Activated T-cell treated with anti-CD3 and anti-CD28 coated beads, Interleukin-2, amount 50 U/mL, for 72 hours (primary cell): Measurements from ENCODE around the gene SWSAP1. TPM values are rescaled to one million over a fixed set of nuclear protein-coding genes. Genes with fewer than 3 reads are reported as not detected.
"Not testable (repeated sequence)": the region's sequence is repeated elsewhere in the genome, so short reads cannot be mapped to it uniquely, and the experiment has no call there.

ENCODE experiments used
- ATAC-seq, 2 donors: fragments of 150-1000 bp; cut with Tn5 transposase; replicated peaks in 1 of 2; 2 replicates each; pipeline ENCODE4 v1.10.0; 2021; ENCODE audit warnings: moderate library complexity in 2 of 2, mild to moderate bottlenecking in 1 of 2
- DNase-seq, 2 donors: peaks; one replicate each; pipeline ENCODE4 v3.0.0; 2021 to 2022; ENCODE audit warnings: mixed read lengths in 1 of 2
- H3K27ac Mint-ChIP-seq: one replicate; pipeline ENCODE4 v1.8.0; 2022; ENCODE audit warnings: mild to moderate bottlenecking, moderate library complexity, mixed read lengths
- H3K27me3 Mint-ChIP-seq: one replicate; pipeline ENCODE4 v1.8.0; 2022; ENCODE audit warnings: low read depth, mixed read lengths
- H3K36me3 Mint-ChIP-seq, 2 donors: one replicate each; pipeline ENCODE4 v1.8.0; 2022; ENCODE audit warnings: mixed read lengths in 2 of 2, mild to moderate bottlenecking in 1 of 2; ENCODE audit not compliant: insufficient read depth in 2 of 2
- H3K4me1 Mint-ChIP-seq: one replicate; pipeline ENCODE4 v1.8.0; 2022; ENCODE audit warnings: low read depth, mixed read lengths
- H3K4me3 Mint-ChIP-seq, 2 donors: one replicate each; pipeline ENCODE4 v1.8.0; 2022; ENCODE audit warnings: mild to moderate bottlenecking in 2 of 2, mixed read lengths in 2 of 2, moderate library complexity in 2 of 2
- H3K9me3 Mint-ChIP-seq, 2 donors: one replicate each; pipeline ENCODE4 v1.8.0; 2022; ENCODE audit warnings: mixed read lengths in 2 of 2
- total RNA-seq, 2 donors: library from RNA; stranded (reverse); gene quantifications; one replicate each; pipeline ENCODE4 v1.2.3, GENCODE V29; 2022

Gene SWSAP1
- total RNA-seq, 2 donors from 2014 or later, result 1.9 to 2.6 TPM

DNA sequence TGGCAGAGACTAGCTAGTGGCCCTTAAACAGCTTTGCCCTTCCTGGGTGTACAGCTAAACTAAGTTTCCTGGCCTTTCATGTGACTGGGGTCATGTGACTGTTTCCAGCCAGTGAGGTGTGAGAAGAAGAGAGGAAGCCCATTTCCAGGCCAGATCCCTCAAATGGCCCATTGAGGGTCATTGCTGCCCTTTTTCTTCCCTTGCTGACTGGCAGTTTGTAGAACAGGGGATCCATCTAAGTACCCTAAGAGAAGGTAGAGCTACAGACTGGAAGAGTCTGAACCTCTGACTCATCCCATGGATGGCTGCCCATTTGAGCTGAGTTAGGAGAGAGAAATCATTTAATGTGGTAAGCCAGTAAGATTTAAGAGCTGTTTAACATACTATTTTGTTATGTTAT is 2.8 kb downstream of the SWSAP1 start:
- H3K4me3 Mint-ChIP-seq, result peak overlapping the region in 1 of 2 donors; percentile 78
- ATAC-seq, result no peak
- peaks cover 0 to 2% of the 10 kb centered on the region in 2 donors for H3K9me3 Mint-ChIP-seq
- peak; percentile 40 to 42 for DNase-seq
- peaks cover 8 to 10% of the 10 kb centered on the region in 2 donors for H3K36me3 Mint-ChIP-seq
- H3K4me1 Mint-ChIP-seq, result peaks cover 66% of the 10 kb centered on the region
- peak overlapping the region; percentile 82 for H3K27ac Mint-ChIP-seq
- H3K27me3 Mint-ChIP-seq, result no peaks in the 10 kb centered on the region

- Mint-ChIP-seq H3K27ac (no peak overlapping the region), H3K27me3 (no peaks in the 10 kb centered on the region), H3K36me3 (peaks cover 8 to 10% of the 10 kb centered on the region in 2 donors), H3K4me1 (peaks cover 71% of the 10 kb centered on the region), H3K9me3 (peaks cover 0 to 2% of the 10 kb centered on the region in 2 donors), H3K4me3 (peak overlapping the region in 1 of 2 donors; percentile 13)
- DNase-seq (no peak), ATAC-seq (no peak)
Observed at GRCh38 chr19:11377756-11378155, 3.3 kb downstream of the SWSAP1 start.

GRCh38 chr19:11378319-11379189 is 4.1 kb downstream of the SWSAP1 start:
- Mint-ChIP-seq H3K4me3 (peak overlapping the region; percentile 20 to 60), H3K9me3 (peaks cover 0 to 2% of the 10 kb centered on the region in 2 donors), H3K4me1 (peaks cover 70% of the 10 kb centered on the region), H3K27ac (no peak overlapping the region), H3K36me3 (peaks cover 8 to 10% of the 10 kb centered on the region in 2 donors), H3K27me3 (no peaks in the 10 kb centered on the region)
- DNase-seq, result peak; percentile 31 to 35
- no peak for ATAC-seq

DNA sequence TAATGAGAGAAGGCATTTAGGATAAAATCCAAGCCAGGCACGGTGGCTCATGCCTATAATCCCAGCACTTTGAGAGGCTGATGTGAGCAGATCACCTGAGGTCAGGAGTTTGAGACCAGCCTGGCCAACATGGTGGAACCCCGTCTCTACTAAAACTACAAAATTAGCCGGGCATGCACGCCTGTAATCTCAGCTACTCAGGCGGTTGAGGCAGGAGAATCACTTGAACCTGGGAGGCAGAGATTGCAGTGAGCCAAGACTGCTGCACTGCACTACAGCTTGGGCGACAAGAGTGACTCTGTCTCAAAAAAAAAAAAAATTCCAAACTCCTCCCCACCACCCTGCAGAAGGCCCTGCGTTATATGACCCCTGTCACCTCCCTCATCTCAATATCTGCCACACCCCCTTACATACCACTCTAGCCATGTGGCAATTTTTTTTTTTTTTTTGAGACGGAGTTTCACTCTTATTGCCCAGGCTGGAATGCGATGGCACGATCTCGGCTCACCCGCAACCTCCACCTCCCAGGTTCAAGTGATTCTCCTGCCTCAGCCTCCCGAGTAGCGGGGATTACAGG is 4.9 kb downstream of the SWSAP1 start:
- Mint-ChIP-seq H3K36me3 (peaks cover 8 to 10% of the 10 kb centered on the region in 2 donors), H3K4me1 (peaks cover 70% of the 10 kb centered on the region)
- H3K4me3 Mint-ChIP-seq, ATAC-seq, DNase-seq, H3K9me3 Mint-ChIP-seq, H3K27ac Mint-ChIP-seq, H3K27me3 Mint-ChIP-seq: not testable (repeated sequence)

DNA sequence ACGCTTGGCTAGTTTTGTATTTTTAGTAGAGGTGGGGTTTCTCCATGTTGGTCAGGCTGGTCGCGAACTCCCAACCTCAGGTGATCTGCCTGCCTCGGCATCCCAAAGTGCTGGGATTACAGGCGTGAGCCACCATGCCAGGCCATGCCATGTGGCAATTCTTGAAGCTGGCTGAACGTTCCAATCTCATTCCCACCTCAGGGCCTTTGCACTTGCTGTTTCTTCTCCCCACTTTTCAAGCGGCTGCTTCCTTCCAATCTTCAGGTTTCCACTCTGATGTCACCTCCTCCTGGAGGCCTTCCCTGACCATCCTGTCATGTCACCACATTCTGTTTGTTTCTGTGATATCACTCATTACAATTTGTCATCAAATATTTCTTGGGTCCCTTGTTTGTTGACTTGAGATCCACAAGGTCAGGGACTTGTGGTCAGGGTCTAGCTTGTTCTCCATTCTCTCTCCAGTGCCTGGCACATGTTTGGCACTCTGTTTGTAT is 5.4 kb downstream of the SWSAP1 start:
- peaks cover 4% of the 10 kb centered on the region for H3K27me3 Mint-ChIP-seq
- peak overlapping the region; percentile 89 to 95 for H3K4me3 Mint-ChIP-seq
- H3K9me3 Mint-ChIP-seq, result peaks cover 0 to 2% of the 10 kb centered on the region in 2 donors
- no peak for DNase-seq
- H3K36me3 Mint-ChIP-seq, result peaks cover 8 to 10% of the 10 kb centered on the region in 2 donors
- H3K27ac Mint-ChIP-seq, result peak overlapping the region; percentile 83
- peaks cover 70% of the 10 kb centered on the region for H3K4me1 Mint-ChIP-seq
- ATAC-seq, result no peak

DNA sequence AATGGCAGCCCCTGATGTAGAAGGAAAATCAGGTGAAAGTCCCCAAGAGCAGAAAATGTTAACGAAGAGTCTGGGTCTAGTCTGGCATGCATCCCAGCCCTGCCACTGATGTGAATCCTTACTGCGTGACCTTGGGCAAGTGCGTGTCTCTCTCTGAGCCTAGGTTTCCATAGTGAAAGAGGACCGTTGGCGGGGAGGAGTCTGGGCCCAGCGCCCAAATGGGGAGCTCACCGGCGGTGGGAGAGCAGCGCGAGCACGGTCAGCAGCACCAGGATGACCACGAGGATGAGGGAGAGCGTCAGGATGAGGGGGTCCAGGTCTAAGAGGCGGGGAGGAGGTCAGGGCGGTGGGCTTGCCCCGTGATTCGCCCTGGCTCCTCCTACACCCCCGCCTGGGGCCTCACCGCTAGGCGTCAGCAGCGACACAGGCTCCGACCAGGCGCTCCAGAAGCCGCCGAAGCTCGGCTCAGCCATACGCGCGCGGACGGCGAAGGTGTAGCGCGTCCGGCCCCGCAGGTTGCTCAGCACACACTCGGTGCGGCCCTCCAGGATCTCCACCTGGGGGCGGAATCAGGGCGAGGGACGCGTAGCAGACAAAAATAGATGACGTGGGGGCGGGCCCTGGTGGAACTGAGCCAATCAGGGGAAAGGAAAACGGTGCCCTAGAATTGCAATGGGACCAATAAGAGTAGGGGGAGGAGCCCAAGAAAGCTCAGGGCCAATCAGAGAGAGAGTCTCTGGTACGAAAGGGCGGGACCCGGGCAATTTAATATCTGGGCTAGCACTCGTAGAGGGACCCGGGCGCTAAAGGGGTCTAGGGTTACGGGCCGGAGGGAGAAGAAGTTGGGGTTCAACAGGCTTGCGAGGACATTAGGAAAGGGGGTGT is 6.4 kb downstream of the SWSAP1 start:
- H3K4me1 Mint-ChIP-seq, result peaks cover 66% of the 10 kb centered on the region

GRCh38 chr19:11382898-11383705 is 8.6 kb downstream of the SWSAP1 start:
- Mint-ChIP-seq H3K9me3 (no peaks in the 10 kb centered on the region), H3K4me1 (peaks cover 49% of the 10 kb centered on the region), H3K27ac (peak overlapping the region; percentile 56), H3K27me3 (peaks cover 6% of the 10 kb centered on the region), H3K4me3 (peak overlapping the region; percentile 89 to 95), H3K36me3 (peaks cover 2 to 5% of the 10 kb centered on the region in 2 donors)
- ATAC-seq, result no peak
- DNase-seq, result peak; percentile 66 to 74

More for the DNA sequence above, 6.4 kb downstream of the SWSAP1 start:
- Mint-ChIP-seq H3K4me3 (peak overlapping the region; percentile 89 to 95), H3K36me3 (peaks cover 8 to 10% of the 10 kb centered on the region in 2 donors), H3K27ac (peak overlapping the region; percentile 83), H3K9me3 (peaks cover 0 to 2% of the 10 kb centered on the region in 2 donors), H3K27me3 (peaks cover 6% of the 10 kb centered on the region)
- DNase-seq (peak; percentile 97 to 98), ATAC-seq (peak; percentile 81 to 83)

GRCh38 chr19:11383706-11384048 is 9.2 kb downstream of the SWSAP1 start:
- no peaks in the 10 kb centered on the region for H3K9me3 Mint-ChIP-seq
- peak overlapping the region in 1 of 2 donors; percentile 95 for H3K4me3 Mint-ChIP-seq
- peaks cover 6% of the 10 kb centered on the region for H3K27me3 Mint-ChIP-seq
- no peak overlapping the region for H3K27ac Mint-ChIP-seq
- DNase-seq (no peak), ATAC-seq (no peak)
- peaks cover 2 to 3% of the 10 kb centered on the region in 2 donors for H3K36me3 Mint-ChIP-seq
- H3K4me1 Mint-ChIP-seq, result peaks cover 44% of the 10 kb centered on the region

- DNase-seq, result no peak
- peaks cover 6% of the 10 kb centered on the region for H3K27me3 Mint-ChIP-seq
- H3K36me3 Mint-ChIP-seq, result peaks cover 2 to 3% of the 10 kb centered on the region in 2 donors
- peak overlapping the region in 1 of 2 donors; percentile 31 for H3K4me3 Mint-ChIP-seq
- H3K4me1 Mint-ChIP-seq, result peaks cover 36% of the 10 kb centered on the region
- no peak overlapping the region for H3K27ac Mint-ChIP-seq
- H3K9me3 Mint-ChIP-seq, result no peaks in the 10 kb centered on the region
- no peak for ATAC-seq
Observed at GRCh38 chr19:11384778-11385129, 10.3 kb downstream of the SWSAP1 start.

GRCh38 chr19:11387162-11388034 is 12.9 kb downstream of the SWSAP1 start:
- Mint-ChIP-seq H3K36me3 (peaks cover 1 to 2% of the 10 kb centered on the region in 2 donors), H3K27ac (no peak overlapping the region), H3K4me3 (no peak overlapping the region), H3K9me3 (peaks cover 0 to 4% of the 10 kb centered on the region in 2 donors), H3K4me1 (peaks cover 14% of the 10 kb centered on the region), H3K27me3 (peaks cover 6% of the 10 kb centered on the region)
- ATAC-seq (no peak), DNase-seq (no peak)

- no peak for DNase-seq
- no peak for ATAC-seq
- H3K27ac Mint-ChIP-seq, result no peak overlapping the region
- peaks cover 0 to 4% of the 10 kb centered on the region in 2 donors for H3K9me3 Mint-ChIP-seq
- H3K36me3 Mint-ChIP-seq, result peaks cover 1 to 2% of the 10 kb centered on the region in 2 donors
- peaks cover 9% of the 10 kb centered on the region for H3K27me3 Mint-ChIP-seq
- H3K4me3 Mint-ChIP-seq, result no peak overlapping the region
- peaks cover 6% of the 10 kb centered on the region for H3K4me1 Mint-ChIP-seq
Observed at GRCh38 chr19:11390359-11390758, 15.9 kb downstream of the SWSAP1 start.
